Neural cell (in vitro differentiated cells): ENCODE measurements around the gene ALK. TPM values are rescaled to one million over a fixed set of nuclear protein-coding genes. Genes with fewer than 3 reads are reported as not detected.

Source experiments
- H2AFZ ChIP-seq: fragments of 200-600, 300-800 bp; sonication (generic), shearing (Covaris generic); 2 replicates; pipeline ENCODE4 v1.6.0; 2014; ENCODE audit warnings: low read depth, mild to moderate bottlenecking, antibody characterized with exemption, low read length, moderate library complexity
- H3F3A ChIP-seq: fragments of 200-600 bp; shearing (Covaris generic); 2 replicates; pipeline ENCODE4 v1.6.1; 2016; ENCODE audit warnings: mild to moderate bottlenecking, moderate library complexity, mixed read lengths, antibody characterized with exemption, low read length; ENCODE audit not compliant: insufficient read depth, poor library complexity, severe bottlenecking
- H3K27ac ChIP-seq: fragments of 200-600, 300-800 bp; sonication (generic), shearing (Covaris generic); 2 replicates; pipeline ENCODE4 v1.5.1; 2014; ENCODE audit warnings: mild to moderate bottlenecking, low read length, moderate library complexity
- H3K27me3 ChIP-seq: fragments of 300-800, 200-600 bp; sonication (generic), shearing (Covaris generic); 2 replicates; pipeline ENCODE4 v1.6.0; 2014; ENCODE audit warnings: mild to moderate bottlenecking, low read depth, low read length, moderate library complexity; ENCODE audit not compliant: insufficient read depth
- H3K36me3 ChIP-seq: fragments of 300-800, 200-600 bp; sonication (generic), shearing (Covaris generic); 2 replicates; pipeline ENCODE4 v1.5.1; 2014; ENCODE audit warnings: mild to moderate bottlenecking, antibody characterized with exemption, low read length, moderate library complexity; ENCODE audit not compliant: insufficient read depth
- H3K4me2 ChIP-seq: fragments of 300-800, 200-600 bp; sonication (generic), shearing (Covaris generic); 2 replicates; pipeline ENCODE4 v1.6.0; 2014; ENCODE audit warnings: mild to moderate bottlenecking, low read length
- H3K4me3 ChIP-seq: fragments of 300-800, 200-600 bp; sonication (generic), shearing (Covaris generic); 2 replicates; pipeline ENCODE4 v1.5.1; 2014; ENCODE audit warnings: mild to moderate bottlenecking, low read length, moderate library complexity
- H3K79me2 ChIP-seq: fragments of 200-600 bp; shearing (Covaris generic); replicated peaks from 2 replicates; pipeline ENCODE4 v1.6.0; 2014; ENCODE audit warnings: mild to moderate bottlenecking, low read length, moderate library complexity; ENCODE audit not compliant: insufficient read depth
- H3K9ac ChIP-seq: fragments of 300-800, 200-600 bp; sonication (generic), shearing (Covaris generic); 2 replicates; pipeline ENCODE4 v1.6.1; 2016; ENCODE audit warnings: mild to moderate bottlenecking, low read length, mixed read lengths
- H3K9me2 ChIP-seq: fragments of 200-600 bp; shearing (Covaris generic); 2 replicates; pipeline ENCODE4 v1.6.1; 2016; ENCODE audit warnings: mild to moderate bottlenecking, low read length, mixed read lengths; ENCODE audit not compliant: insufficient read depth
- H3K9me3 ChIP-seq: fragments of 200-600, 300-800 bp; sonication (generic), shearing (Covaris generic); 2 replicates; pipeline ENCODE4 v1.6.1; 2016; ENCODE audit warnings: mild to moderate bottlenecking, mixed run types, low read length, moderate library complexity, mixed read lengths
- H4K20me1 ChIP-seq: fragments of 200-600 bp; shearing (Covaris generic); 2 replicates; pipeline ENCODE4 v1.6.1; 2016; ENCODE audit warnings: mild to moderate bottlenecking, mixed run types; ENCODE audit not compliant: insufficient read depth
- CTCF ChIP-seq: fragments of 450-650 bp; IDR thresholded peaks from 2 replicates; pipeline ENCODE4 v1.5.1; 2014; ENCODE audit warnings: antibody characterized with exemption, mild to moderate bottlenecking, moderate library complexity; ENCODE audit not compliant: poor library complexity, severe bottlenecking
- EP300 ChIP-seq: fragments of 450-650 bp; conservative IDR thresholded peaks from 2 replicates; pipeline ENCODE4 v1.6.1; 2014; ENCODE audit warnings: antibody characterized with exemption, mild to moderate bottlenecking, moderate library complexity; ENCODE audit not compliant: poor library complexity, severe bottlenecking
- EZH2 ChIP-seq: fragments of 200-600, 300-800 bp; shearing (Covaris generic), sonication (generic); IDR thresholded peaks from 2 replicates; pipeline ENCODE4 v1.6.1; 2014; ENCODE audit warnings: antibody characterized with exemption, low read length, borderline replicate concordance, mild to moderate bottlenecking; ENCODE audit not compliant: insufficient read depth, poor library complexity, severe bottlenecking
- MXI1 ChIP-seq: fragments of 450-650 bp; conservative IDR thresholded peaks from 2 replicates; pipeline ENCODE4 v1.6.1; 2014; ENCODE audit warnings: antibody characterized with exemption, mild to moderate bottlenecking; ENCODE audit not compliant: poor library complexity, severe bottlenecking
- POLR2AphosphoS5 ChIP-seq: IDR thresholded peaks from 2 replicates; pipeline ENCODE4 v1.6.1; 2012
- RAD21 ChIP-seq: fragments of 450-650 bp; conservative IDR thresholded peaks from 2 replicates; pipeline ENCODE4 v1.6.1; 2014; ENCODE audit warnings: antibody characterized with exemption, mild to moderate bottlenecking, moderate library complexity
- SMC3 ChIP-seq: fragments of 450-650 bp; conservative IDR thresholded peaks from 2 replicates; pipeline ENCODE4 v1.6.1; 2014; ENCODE audit warnings: antibody characterized with exemption, mild to moderate bottlenecking, moderate library complexity; ENCODE audit not compliant: poor library complexity
- TAF1 ChIP-seq: IDR thresholded peaks from 2 replicates; pipeline ENCODE4 v1.6.1; 2012; ENCODE audit warnings: low read depth
- polyA plus RNA-seq: library from polyadenylated mRNA; depleted of rRNA; stranded (reverse); fragments of >200 nt; gene quantifications from 2 replicates; pipeline ENCODE4 v1.2.3, GENCODE V29; 2014
- TF ChIP-seq, protein P1 (sequence below): IDR thresholded peaks from 2 replicates; pipeline ENCODE4 v1.6.1; 2012; ENCODE audit warnings: borderline replicate concordance

Gene ALK
- polyA plus RNA-seq, 1 donor from 2014 or later = 7.1 TPM

DNA sequence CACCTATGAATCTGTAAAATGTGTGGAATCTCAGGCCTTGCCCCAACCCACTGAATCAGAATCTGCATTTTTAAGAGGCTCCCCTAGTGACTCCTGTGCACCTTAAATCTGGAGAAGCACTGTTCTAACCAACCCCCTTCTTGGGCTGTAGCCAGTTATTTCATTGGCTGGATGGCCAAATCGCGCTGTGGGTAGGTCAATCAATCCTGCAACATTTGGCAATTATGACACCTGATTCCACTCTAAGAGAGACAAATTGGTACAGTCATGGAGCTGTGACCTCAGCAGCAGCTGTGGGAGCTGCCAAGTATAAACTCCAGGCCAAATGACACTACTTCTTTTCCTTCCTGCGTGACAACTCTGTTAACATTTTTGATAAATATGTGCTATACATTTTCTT lies 597.4 kb downstream of the ALK start:
- Histone ChIP-seq H3K36me3 (no peaks in the 10 kb centered on the region), H3F3A (no peaks in the 10 kb centered on the region), H4K20me1 (no peaks in the 10 kb centered on the region), H2AFZ (no peak overlapping the region), H3K79me2 (no peaks in the 10 kb centered on the region), H3K9me2 (no peaks in the 10 kb centered on the region), H3K9ac (no peak overlapping the region), H3K27me3 (no peaks in the 10 kb centered on the region), H3K4me2 (no peak overlapping the region), H3K4me3 (no peak overlapping the region), H3K27ac (no peak overlapping the region), H3K9me3 (no peaks in the 10 kb centered on the region)
- no peak for TF ChIP-seq TAF1
- TF ChIP-seq, protein P1, sequence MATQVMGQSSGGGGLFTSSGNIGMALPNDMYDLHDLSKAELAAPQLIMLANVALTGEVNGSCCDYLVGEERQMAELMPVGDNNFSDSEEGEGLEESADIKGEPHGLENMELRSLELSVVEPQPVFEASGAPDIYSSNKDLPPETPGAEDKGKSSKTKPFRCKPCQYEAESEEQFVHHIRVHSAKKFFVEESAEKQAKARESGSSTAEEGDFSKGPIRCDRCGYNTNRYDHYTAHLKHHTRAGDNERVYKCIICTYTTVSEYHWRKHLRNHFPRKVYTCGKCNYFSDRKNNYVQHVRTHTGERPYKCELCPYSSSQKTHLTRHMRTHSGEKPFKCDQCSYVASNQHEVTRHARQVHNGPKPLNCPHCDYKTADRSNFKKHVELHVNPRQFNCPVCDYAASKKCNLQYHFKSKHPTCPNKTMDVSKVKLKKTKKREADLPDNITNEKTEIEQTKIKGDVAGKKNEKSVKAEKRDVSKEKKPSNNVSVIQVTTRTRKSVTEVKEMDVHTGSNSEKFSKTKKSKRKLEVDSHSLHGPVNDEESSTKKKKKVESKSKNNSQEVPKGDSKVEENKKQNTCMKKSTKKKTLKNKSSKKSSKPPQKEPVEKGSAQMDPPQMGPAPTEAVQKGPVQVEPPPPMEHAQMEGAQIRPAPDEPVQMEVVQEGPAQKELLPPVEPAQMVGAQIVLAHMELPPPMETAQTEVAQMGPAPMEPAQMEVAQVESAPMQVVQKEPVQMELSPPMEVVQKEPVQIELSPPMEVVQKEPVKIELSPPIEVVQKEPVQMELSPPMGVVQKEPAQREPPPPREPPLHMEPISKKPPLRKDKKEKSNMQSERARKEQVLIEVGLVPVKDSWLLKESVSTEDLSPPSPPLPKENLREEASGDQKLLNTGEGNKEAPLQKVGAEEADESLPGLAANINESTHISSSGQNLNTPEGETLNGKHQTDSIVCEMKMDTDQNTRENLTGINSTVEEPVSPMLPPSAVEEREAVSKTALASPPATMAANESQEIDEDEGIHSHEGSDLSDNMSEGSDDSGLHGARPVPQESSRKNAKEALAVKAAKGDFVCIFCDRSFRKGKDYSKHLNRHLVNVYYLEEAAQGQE = no peak
- no peak for TF ChIP-seq CTCF
- TF ChIP-seq SMC3 = no peak
- TF ChIP-seq EP300 = no peak
- TF ChIP-seq RAD21 = no peak
- TF ChIP-seq MXI1 = no peak
- TF ChIP-seq EZH2 = no peak
- no peak for TF ChIP-seq POLR2AphosphoS5

DNA sequence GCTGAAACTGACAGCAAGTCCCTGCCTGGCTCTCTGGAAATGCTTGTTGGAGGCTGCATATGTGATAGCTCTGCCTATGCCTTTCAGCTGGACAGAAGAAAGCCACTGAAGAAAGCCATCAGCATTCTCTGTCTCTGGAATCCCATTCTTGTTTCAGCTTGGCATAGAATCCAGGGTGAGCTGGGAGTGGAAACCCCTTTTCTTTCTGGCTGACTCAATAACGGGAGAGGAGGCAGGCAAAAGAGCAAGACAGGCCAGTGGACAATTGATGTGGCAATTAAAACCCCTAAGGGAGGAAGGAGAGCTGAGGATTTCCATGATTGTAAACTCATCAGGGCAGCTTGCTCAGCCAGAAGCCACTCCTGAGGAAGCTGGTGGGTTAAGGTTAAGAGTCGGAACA lies 598.1 kb downstream of the ALK start:
- no peaks in the 10 kb centered on the region for H3K36me3 ChIP-seq
- H3K4me2 ChIP-seq = no peak overlapping the region
- H3K27me3 ChIP-seq = no peaks in the 10 kb centered on the region
- H3K9me2 ChIP-seq = no peaks in the 10 kb centered on the region
- H2AFZ ChIP-seq = no peak overlapping the region
- H3K27ac ChIP-seq = no peak overlapping the region
- H4K20me1 ChIP-seq = no peaks in the 10 kb centered on the region
- TF ChIP-seq RAD21 (no peak), SMC3 (no peak), EZH2 (no peak), EP300 (no peak), POLR2AphosphoS5 (no peak), MXI1 (no peak), CTCF (no peak), TAF1 (no peak)
- TF ChIP-seq, protein P1 = no peak
- H3K9me3 ChIP-seq = no peaks in the 10 kb centered on the region
- H3F3A ChIP-seq = no peaks in the 10 kb centered on the region
- H3K79me2 ChIP-seq = no peaks in the 10 kb centered on the region
- no peak overlapping the region for H3K9ac ChIP-seq
- H3K4me3 ChIP-seq = no peak overlapping the region
